GM12878 (cell line): ENCODE results near the gene PCDHAC1. TPM values are rescaled to one million over a fixed set of nuclear protein-coding genes. Genes with fewer than 3 reads are reported as not detected.

Experiments used
- ATAC-seq: fragments of 200-7000 bp; cut with Tn5 transposase; 3 replicates; pipeline ENCODE4 v1.9.1; 2020; ENCODE audit warnings: mild to moderate bottlenecking, moderate library complexity
- BruUV-seq: library from RNA; stranded (reverse); fragments of 400-500 nt; replicated peaks from 2 replicates; lab custom pipeline; 2021; lab: Mats Ljungman, UMichigan
- CTCF ChIA-PET: fragments of 300-600 bp; sonication (Branson Sonifier 250); formaldehyde crosslinking; extraction: SDS; loops from one replicate; lab custom pipeline; 2021; ENCODE audit warnings: inconsistent platforms; lab: Yijun Ruan, JAX
- POLR2A ChIA-PET: fragments of 350-600 bp; formaldehyde crosslinking; extraction: SDS; loops from one replicate; lab custom pipeline; 2021; ENCODE audit warnings: inconsistent platforms; lab: Charles Lee
- RAD21 ChIA-PET: fragments of 300-600 bp; sonication (Branson Sonifier 250); formaldehyde crosslinking; loops from one replicate; lab custom pipeline; 2023; ENCODE audit warnings: antibody characterized with exemption; ENCODE audit not compliant: unreplicated experiment; lab: Charles Lee
- SMC1A ChIA-PET: fragments of 300-600 bp; sonication (Branson Sonifier 250); formaldehyde crosslinking; loops from one replicate; lab custom pipeline; 2023; ENCODE audit not compliant: unreplicated experiment, uncharacterized antibody; lab: Charles Lee
- DNase-seq: peaks from one replicate; pipeline ENCODE4 v3.0.0-alpha.2; 2011; ENCODE audit warnings: low read depth, low spot score
- FAIRE-seq: peaks from 3 replicates; lab custom pipeline; 2011; peaks lifted over from hg19 to GRCh38; lab: Jason Lieb, UNC
- H2AFZ ChIP-seq: 2 replicates; pipeline ENCODE4 v1.6.0; 2011; ENCODE audit warnings: low read depth, low read length, control low read depth; ENCODE audit not compliant: control insufficient read depth
- H3K27ac ChIP-seq: 2 replicates; pipeline ENCODE4 v1.5.1; 2011; ENCODE audit warnings: control low read depth; ENCODE audit not compliant: control insufficient read depth, insufficient read depth
- H3K27me3 ChIP-seq, 2 experiments: replicated peaks in 1 of 2; 2 replicates each; pipeline versions ENCODE4 v1.6.0 to v1.6.1; 2011; ENCODE audit warnings: low read length in 1 of 2; ENCODE audit not compliant: control insufficient read depth in 2 of 2, insufficient read depth in 2 of 2
- H3K36me3 ChIP-seq, 2 experiments: 2 replicates each; pipeline ENCODE4 v1.5.1; 2011; ENCODE audit warnings: low read length in 1 of 2; ENCODE audit not compliant: control insufficient read depth in 2 of 2, insufficient read depth in 2 of 2
- H3K4me1 ChIP-seq: 2 replicates; pipeline ENCODE4 v1.6.1; 2011; ENCODE audit warnings: mild to moderate bottlenecking, low read length, moderate library complexity, mixed read lengths; ENCODE audit not compliant: control insufficient read depth, insufficient read depth
- H3K4me2 ChIP-seq: 2 replicates; pipeline ENCODE4 v1.6.0; 2011; ENCODE audit warnings: control low read depth; ENCODE audit not compliant: control insufficient read depth, insufficient read depth
- H3K4me3 ChIP-seq: fragments of 200-600 bp; sonication (generic); 2 replicates; pipeline ENCODE4 v1.5.1; 2016
- H3K79me2 ChIP-seq: 2 replicates; pipeline ENCODE4 v1.6.0; 2011; ENCODE audit warnings: low read length; ENCODE audit not compliant: control insufficient read depth, insufficient read depth
- H3K9ac ChIP-seq: 2 replicates; pipeline ENCODE4 v1.8.0; 2011; ENCODE audit warnings: low read length, control low read depth, mixed read lengths; ENCODE audit not compliant: control insufficient read depth, insufficient read depth
- H3K9me3 ChIP-seq: replicated peaks from 3 replicates; pipeline ENCODE4 v1.5.1; 2011; ENCODE audit warnings: mild to moderate bottlenecking, low read length; ENCODE audit not compliant: control insufficient read depth, insufficient read depth
- H4K20me1 ChIP-seq: 2 replicates; pipeline ENCODE4 v1.6.0; 2011; ENCODE audit not compliant: control insufficient read depth, insufficient read depth
- HDGF ChIP-seq: fragments of 450-650 bp; IDR thresholded peaks from 2 replicates; pipeline ENCODE4 v1.6.1; 2016; ENCODE audit warnings: antibody characterized with exemption
- POU2F2 ChIP-seq: IDR thresholded peaks from 3 replicates; pipeline ENCODE4 v1.6.1; 2011; ENCODE audit warnings: low read depth, mild to moderate bottlenecking, low read length, borderline replicate concordance
- SUPT20H ChIP-seq: IDR thresholded peaks from 2 replicates; pipeline ENCODE4 v1.6.1; 2011; ENCODE audit warnings: low read depth, mild to moderate bottlenecking, low read length, moderate library complexity, borderline replicate concordance; ENCODE audit not compliant: control insufficient read depth
- TAF1 ChIP-seq: IDR thresholded peaks from 2 replicates; pipeline ENCODE4 v1.6.1; 2011; ENCODE audit warnings: mild to moderate bottlenecking, low read depth, low read length, borderline replicate concordance
- WGBS: methylation state at CpG from one replicate; pipeline ENCODE4 v1.1.6; 2016; ENCODE audit warnings: low lambda C conversion rate; ENCODE audit not compliant: insufficient replicate concordance, insufficient coverage; ENCODE audit errors: missing lambda C conversion rate; 5-methylcytosine and 5-hydroxymethylcytosine counted together
- in situ Hi-C: fragments of 300-500 bp; cut with MboI; formaldehyde crosslinking; loops from 9 replicates; pipeline ENCODE4 v1.14.3; 2018; ENCODE audit warnings: mixed read lengths
- intact Hi-C: fragments of 100-400 bp; cut with micrococcal nuclease; formaldehyde crosslinking; loops from one replicate; pipeline ENCODE4 v1.14.2; 2022; ENCODE audit not compliant: unreplicated experiment
- polyA plus RNA-seq, 11 experiments: library from polyadenylated mRNA; depleted of rRNA in 4 of 11; unstranded in 6 of 11; stranded (reverse) in 5 of 11; fragments of >200 nt; fragmentation: Nextera tagmentation in 4 of 11; fragmentation: Illumina TruSeq in 1 of 11; extraction: Ambion mirVana in 4 of 11; extraction: Trizol in 1 of 11; gene quantifications; 1 replicate in 1 of 11; 2 replicates in 10 of 11; pipeline versions ENCODE4 v1.2.1 to v1.2.3, GENCODE V29; 2011 to 2016; ENCODE audit warnings: inconsistent platforms in 2 of 11, missing spikeins in 2 of 11, low read depth in 1 of 11
- total RNA-seq, 4 experiments: library from RNA; depleted of rRNA in 3 of 4; stranded (reverse); fragments of >200 nt in 3 of 4; fragmentation: Illumina TruSeq in 1 of 4; extraction: Trizol in 1 of 4; gene quantifications; 2 replicates each; pipeline versions ENCODE4 v1.2.1 to v1.2.3, GENCODE V29; 2013 to 2021
- TF ChIP-seq, protein P1 (sequence below): fragments of 450-650 bp; formaldehyde crosslinking; IDR thresholded peaks from 2 replicates; pipeline ENCODE4 v1.4.0; 2020; ENCODE audit warnings: mild to moderate bottlenecking, moderate library complexity
- TF ChIP-seq, protein P2 (sequence below): IDR thresholded peaks from 2 replicates; pipeline ENCODE4 v1.6.1; 2012; ENCODE audit warnings: low read depth, low read length, improper control_type of control experiment

Gene PCDHAC1
- total and polyA plus RNA-seq, 10 of the 15 experiments (the other 5 are each of a cell fraction or from before 2014, with no cell fraction given), result not detected

DNA sequence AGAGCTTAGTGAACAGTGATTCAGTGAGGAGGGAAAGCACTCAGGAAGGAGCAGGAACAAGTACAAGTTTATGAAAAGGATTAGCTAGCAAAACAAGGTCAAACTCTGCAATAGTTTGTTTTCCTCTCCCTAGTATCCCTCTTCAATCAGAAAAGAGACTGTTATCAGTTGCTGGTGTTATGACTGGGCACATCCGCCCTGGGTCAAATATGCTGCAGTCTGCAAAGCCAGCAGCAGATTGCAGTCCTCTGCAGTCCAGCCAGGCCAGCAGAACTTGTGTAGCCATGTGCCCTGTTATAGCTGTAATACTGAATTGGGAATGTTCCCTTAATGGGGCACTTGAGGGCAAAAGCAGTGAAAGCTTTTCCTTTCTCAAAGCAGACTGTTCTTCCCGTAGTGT lies 52.2 kb downstream of the PCDHAC1 start:
- POLR2A ChIA-PET, result no interaction called here
- ATAC-seq (no peak), DNase-seq (no peak), FAIRE-seq (no peak)
- in situ Hi-C loops (no loop called here), intact Hi-C loops (no loop called here)
- H3K36me3 ChIP-seq, result no peaks in the 10 kb centered on the region
- no peak overlapping the region for H3K4me3 ChIP-seq
- no peak overlapping the region for H3K9ac ChIP-seq
- H3K9me3 ChIP-seq, result no peaks in the 10 kb centered on the region
- RAD21 ChIA-PET, result no interaction called here
- H2AFZ ChIP-seq, result no peak overlapping the region
- no TSS peak for BruUV-seq
- SMC1A ChIA-PET, result no interaction called here
- H3K27me3 ChIP-seq, result no peaks in the 10 kb centered on the region
- no peak overlapping the region for H3K27ac ChIP-seq
- CTCF ChIA-PET, result no interaction called here
- no peak overlapping the region for H3K4me2 ChIP-seq
- whole genome bisulfite sequencing, result 5% methylated on average over 2 of the region's 2 CpGs
- no peaks in the 10 kb centered on the region for H3K4me1 ChIP-seq
- TF ChIP-seq SUPT20H, result no peak
- H4K20me1 ChIP-seq, result no peaks in the 10 kb centered on the region
- H3K79me2 ChIP-seq, result no peaks in the 10 kb centered on the region

DNA sequence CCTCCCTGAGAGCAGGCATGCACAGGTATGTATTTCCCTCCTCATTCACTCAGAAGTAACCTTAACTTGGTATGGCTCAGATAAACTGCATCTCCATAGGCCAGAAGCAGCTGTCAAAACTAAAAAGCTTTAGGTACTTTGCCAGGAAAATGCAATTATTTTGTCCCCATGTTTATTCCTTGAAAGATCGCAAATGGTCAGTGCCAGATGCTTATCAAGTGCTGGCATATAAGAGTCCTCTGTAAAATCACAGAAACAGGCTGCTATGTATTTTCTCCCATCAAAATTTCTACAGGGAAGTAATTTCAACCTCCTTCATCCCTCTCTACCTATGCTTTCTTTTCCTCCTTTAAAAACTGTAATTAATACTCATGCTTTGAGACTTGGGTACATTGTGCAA lies 52.9 kb downstream of the PCDHAC1 start:
- Histone ChIP-seq H3K4me3 (no peak overlapping the region), H3K4me2 (no peak overlapping the region), H3K27me3 (no peaks in the 10 kb centered on the region), H3K9me3 (no peaks in the 10 kb centered on the region), H2AFZ (no peak overlapping the region), H4K20me1 (no peaks in the 10 kb centered on the region), H3K79me2 (no peaks in the 10 kb centered on the region), H3K27ac (no peak overlapping the region), H3K36me3 (no peaks in the 10 kb centered on the region), H3K4me1 (no peaks in the 10 kb centered on the region), H3K9ac (no peak overlapping the region)
- ChIA-PET CTCF (no interaction called here), RAD21 (no interaction called here), SMC1A (no interaction called here), POLR2A (no interaction called here)
- ATAC-seq (no peak), FAIRE-seq (no peak), DNase-seq (no peak)
- intact Hi-C loops (no loop called here), in situ Hi-C loops (no loop called here)
- no TSS peak for BruUV-seq
- WGBS, result 60% methylated on average over 1 of the region's 1 CpG
- TF ChIP-seq HDGF (no peak), POU2F2 (no peak), TAF1 (no peak)
- TF ChIP-seq, protein P1, sequence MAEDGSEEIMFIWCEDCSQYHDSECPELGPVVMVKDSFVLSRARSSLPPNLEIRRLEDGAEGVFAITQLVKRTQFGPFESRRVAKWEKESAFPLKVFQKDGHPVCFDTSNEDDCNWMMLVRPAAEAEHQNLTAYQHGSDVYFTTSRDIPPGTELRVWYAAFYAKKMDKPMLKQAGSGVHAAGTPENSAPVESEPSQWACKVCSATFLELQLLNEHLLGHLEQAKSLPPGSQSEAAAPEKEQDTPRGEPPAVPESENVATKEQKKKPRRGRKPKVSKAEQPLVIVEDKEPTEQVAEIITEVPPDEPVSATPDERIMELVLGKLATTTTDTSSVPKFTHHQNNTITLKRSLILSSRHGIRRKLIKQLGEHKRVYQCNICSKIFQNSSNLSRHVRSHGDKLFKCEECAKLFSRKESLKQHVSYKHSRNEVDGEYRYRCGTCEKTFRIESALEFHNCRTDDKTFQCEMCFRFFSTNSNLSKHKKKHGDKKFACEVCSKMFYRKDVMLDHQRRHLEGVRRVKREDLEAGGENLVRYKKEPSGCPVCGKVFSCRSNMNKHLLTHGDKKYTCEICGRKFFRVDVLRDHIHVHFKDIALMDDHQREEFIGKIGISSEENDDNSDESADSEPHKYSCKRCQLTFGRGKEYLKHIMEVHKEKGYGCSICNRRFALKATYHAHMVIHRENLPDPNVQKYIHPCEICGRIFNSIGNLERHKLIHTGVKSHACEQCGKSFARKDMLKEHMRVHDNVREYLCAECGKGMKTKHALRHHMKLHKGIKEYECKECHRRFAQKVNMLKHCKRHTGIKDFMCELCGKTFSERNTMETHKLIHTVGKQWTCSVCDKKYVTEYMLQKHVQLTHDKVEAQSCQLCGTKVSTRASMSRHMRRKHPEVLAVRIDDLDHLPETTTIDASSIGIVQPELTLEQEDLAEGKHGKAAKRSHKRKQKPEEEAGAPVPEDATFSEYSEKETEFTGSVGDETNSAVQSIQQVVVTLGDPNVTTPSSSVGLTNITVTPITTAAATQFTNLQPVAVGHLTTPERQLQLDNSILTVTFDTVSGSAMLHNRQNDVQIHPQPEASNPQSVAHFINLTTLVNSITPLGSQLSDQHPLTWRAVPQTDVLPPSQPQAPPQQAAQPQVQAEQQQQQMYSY (CRISPR knock-in tag), result no peak
- TF ChIP-seq, protein P2, sequence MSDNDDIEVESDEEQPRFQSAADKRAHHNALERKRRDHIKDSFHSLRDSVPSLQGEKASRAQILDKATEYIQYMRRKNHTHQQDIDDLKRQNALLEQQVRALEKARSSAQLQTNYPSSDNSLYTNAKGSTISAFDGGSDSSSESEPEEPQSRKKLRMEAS, result no peak
- TF ChIP-seq, all 136 proteins: peak for 0
